ENCODE data around the gene TLK1. TPM values are rescaled to one million over a fixed set of nuclear protein-coding genes. Genes with fewer than 3 reads are reported as not detected.

Gene TLK1
- total and polyA plus RNA-seq, 2 experiments from 2014 or later: 41.2 to 45.0 TPM

DNA sequence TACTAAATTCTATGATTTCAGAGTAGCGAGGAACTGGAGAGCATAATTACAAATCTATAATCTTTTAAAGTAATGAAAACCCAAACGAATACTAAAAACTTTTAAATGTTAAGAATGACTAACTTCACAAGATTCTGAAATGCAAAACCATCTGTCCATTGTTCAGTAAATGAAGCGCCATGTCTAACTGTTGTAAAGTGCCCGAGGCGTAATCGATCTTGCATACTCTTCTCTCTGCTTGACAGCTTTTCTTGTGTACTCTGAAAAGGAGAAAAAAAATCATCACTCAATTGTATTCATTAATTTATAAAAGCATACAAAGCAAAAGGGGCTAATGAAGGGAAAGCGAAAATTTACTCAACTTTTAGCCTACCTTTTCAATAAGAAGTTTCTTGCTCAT, 111.0 kb downstream of the TLK1 start:
- Histone ChIP-seq H3K27me3 (ENCODE audit: insufficient read depth) (no peaks in the 10 kb centered on the region), H3K27ac (ENCODE audit: low read depth) (no peak overlapping the region), H3K4me2 (no peak overlapping the region), H3K36me3 (ENCODE audit: insufficient read depth) (peaks cover 4% of the 10 kb centered on the region; the same call in 1 of the 2 replicates), H3K79me2 (replicated peaks; ENCODE audit: insufficient read depth) (no peaks in the 10 kb centered on the region), H3K9me2 (ENCODE audit: insufficient read depth) (no peaks in the 10 kb centered on the region), H3K4me3 (no peak overlapping the region), H3K4me1 (ENCODE audit: insufficient read depth) (peaks cover 22% of the 10 kb centered on the region), H4K20me1 (replicated peaks; ENCODE audit: insufficient read depth) (no peaks in the 10 kb centered on the region), H3F3A (replicated peaks; ENCODE audit: low read depth) (no peaks in the 10 kb centered on the region), H2AFZ (no peak overlapping the region)
- ATAC-seq: no peak
- no peak overlapping the region for H3K4me3 Mint-ChIP-seq
- no peak for DNase-seq (ENCODE audit: low spot score)
- no peak overlapping the region for H3K27ac Mint-ChIP-seq
- H3K9me3 Mint-ChIP-seq: no peaks in the 10 kb centered on the region
- H3K4me1 Mint-ChIP-seq: peaks cover 11% of the 10 kb centered on the region
- H3K27me3 Mint-ChIP-seq (ENCODE audit: insufficient read depth, low read depth, poor library complexity): peaks cover 2% of the 10 kb centered on the region
- TF ChIP-seq NANOG (IDR thresholded peaks at IDR 0.05; ENCODE audit: borderline replicate concordance) (no peak), ZNF331 (CRISPR knock-in tag; IDR thresholded peaks at IDR 0.05; ENCODE audit: low read depth) (no peak), CREB1 (CRISPR knock-in tag; IDR thresholded peaks at IDR 0.05; ENCODE audit: low read depth) (no peak), EZH2phosphoT487 (IDR thresholded peaks at IDR 0.05; ENCODE audit: unreplicated experiment) (no peak), POLR2AphosphoS5 (IDR thresholded peaks at IDR 0.05; ENCODE audit: low read depth) (no peak), ZNF114 (CRISPR knock-in tag; IDR thresholded peaks at IDR 0.05) (no peak), JUNB (IDR thresholded peaks at IDR 0.05; ENCODE audit: unreplicated experiment) (no peak), EZH2 (IDR thresholded peaks at IDR 0.05; ENCODE audit: low read depth, unreplicated experiment) (no peak), STAT1 (IDR thresholded peaks at IDR 0.05; ENCODE audit: unreplicated experiment) (no peak)
- TF ChIP-seq, protein P1, sequence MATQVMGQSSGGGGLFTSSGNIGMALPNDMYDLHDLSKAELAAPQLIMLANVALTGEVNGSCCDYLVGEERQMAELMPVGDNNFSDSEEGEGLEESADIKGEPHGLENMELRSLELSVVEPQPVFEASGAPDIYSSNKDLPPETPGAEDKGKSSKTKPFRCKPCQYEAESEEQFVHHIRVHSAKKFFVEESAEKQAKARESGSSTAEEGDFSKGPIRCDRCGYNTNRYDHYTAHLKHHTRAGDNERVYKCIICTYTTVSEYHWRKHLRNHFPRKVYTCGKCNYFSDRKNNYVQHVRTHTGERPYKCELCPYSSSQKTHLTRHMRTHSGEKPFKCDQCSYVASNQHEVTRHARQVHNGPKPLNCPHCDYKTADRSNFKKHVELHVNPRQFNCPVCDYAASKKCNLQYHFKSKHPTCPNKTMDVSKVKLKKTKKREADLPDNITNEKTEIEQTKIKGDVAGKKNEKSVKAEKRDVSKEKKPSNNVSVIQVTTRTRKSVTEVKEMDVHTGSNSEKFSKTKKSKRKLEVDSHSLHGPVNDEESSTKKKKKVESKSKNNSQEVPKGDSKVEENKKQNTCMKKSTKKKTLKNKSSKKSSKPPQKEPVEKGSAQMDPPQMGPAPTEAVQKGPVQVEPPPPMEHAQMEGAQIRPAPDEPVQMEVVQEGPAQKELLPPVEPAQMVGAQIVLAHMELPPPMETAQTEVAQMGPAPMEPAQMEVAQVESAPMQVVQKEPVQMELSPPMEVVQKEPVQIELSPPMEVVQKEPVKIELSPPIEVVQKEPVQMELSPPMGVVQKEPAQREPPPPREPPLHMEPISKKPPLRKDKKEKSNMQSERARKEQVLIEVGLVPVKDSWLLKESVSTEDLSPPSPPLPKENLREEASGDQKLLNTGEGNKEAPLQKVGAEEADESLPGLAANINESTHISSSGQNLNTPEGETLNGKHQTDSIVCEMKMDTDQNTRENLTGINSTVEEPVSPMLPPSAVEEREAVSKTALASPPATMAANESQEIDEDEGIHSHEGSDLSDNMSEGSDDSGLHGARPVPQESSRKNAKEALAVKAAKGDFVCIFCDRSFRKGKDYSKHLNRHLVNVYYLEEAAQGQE (IDR thresholded peaks at IDR 0.05; ENCODE audit: unreplicated experiment): no peak
- TF ChIP-seq, protein P2, sequence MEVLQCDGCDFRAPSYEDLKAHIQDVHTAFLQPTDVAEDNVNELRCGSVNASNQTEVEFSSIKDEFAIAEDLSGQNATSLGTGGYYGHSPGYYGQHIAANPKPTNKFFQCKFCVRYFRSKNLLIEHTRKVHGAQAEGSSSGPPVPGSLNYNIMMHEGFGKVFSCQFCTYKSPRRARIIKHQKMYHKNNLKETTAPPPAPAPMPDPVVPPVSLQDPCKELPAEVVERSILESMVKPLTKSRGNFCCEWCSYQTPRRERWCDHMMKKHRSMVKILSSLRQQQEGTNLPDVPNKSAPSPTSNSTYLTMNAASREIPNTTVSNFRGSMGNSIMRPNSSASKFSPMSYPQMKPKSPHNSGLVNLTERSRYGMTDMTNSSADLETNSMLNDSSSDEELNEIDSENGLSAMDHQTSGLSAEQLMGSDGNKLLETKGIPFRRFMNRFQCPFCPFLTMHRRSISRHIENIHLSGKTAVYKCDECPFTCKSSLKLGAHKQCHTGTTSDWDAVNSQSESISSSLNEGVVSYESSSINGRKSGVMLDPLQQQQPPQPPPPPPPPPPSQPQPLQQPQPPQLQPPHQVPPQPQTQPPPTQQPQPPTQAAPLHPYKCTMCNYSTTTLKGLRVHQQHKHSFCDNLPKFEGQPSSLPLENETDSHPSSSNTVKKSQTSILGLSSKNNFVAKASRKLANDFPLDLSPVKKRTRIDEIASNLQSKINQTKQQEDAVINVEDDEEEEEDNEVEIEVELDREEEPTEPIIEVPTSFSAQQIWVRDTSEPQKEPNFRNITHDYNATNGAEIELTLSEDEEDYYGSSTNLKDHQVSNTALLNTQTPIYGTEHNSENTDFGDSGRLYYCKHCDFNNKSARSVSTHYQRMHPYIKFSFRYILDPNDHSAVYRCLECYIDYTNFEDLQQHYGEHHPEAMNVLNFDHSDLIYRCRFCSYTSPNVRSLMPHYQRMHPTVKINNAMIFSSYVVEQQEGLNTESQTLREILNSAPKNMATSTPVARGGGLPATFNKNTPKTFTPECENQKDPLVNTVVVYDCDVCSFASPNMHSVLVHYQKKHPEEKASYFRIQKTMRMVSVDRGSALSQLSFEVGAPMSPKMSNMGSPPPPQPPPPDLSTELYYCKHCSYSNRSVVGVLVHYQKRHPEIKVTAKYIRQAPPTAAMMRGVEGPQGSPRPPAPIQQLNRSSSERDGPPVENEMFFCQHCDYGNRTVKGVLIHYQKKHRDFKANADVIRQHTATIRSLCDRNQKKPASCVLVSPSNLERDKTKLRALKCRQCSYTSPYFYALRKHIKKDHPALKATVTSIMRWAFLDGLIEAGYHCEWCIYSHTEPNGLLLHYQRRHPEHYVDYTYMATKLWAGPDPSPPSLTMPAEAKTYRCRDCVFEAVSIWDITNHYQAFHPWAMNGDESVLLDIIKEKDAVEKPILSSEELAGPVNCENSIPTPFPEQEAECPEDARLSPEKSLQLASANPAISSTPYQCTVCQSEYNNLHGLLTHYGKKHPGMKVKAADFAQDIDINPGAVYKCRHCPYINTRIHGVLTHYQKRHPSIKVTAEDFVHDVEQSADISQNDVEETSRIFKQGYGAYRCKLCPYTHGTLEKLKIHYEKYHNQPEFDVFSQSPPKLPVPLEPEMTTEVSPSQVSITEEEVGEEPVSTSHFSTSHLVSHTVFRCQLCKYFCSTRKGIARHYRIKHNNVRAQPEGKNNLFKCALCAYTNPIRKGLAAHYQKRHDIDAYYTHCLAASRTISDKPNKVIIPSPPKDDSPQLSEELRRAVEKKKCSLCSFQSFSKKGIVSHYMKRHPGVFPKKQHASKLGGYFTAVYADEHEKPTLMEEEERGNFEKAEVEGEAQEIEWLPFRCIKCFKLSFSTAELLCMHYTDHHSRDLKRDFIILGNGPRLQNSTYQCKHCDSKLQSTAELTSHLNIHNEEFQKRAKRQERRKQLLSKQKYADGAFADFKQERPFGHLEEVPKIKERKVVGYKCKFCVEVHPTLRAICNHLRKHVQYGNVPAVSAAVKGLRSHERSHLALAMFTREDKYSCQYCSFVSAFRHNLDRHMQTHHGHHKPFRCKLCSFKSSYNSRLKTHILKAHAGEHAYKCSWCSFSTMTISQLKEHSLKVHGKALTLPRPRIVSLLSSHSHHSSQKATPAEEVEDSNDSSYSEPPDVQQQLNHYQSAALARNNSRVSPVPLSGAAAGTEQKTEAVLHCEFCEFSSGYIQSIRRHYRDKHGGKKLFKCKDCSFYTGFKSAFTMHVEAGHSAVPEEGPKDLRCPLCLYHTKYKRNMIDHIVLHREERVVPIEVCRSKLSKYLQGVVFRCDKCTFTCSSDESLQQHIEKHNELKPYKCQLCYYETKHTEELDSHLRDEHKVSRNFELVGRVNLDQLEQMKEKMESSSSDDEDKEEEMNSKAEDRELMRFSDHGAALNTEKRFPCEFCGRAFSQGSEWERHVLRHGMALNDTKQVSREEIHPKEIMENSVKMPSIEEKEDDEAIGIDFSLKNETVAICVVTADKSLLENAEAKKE (CRISPR knock-in tag; IDR thresholded peaks at IDR 0.05): no peak
- TF ChIP-seq, protein P3, sequence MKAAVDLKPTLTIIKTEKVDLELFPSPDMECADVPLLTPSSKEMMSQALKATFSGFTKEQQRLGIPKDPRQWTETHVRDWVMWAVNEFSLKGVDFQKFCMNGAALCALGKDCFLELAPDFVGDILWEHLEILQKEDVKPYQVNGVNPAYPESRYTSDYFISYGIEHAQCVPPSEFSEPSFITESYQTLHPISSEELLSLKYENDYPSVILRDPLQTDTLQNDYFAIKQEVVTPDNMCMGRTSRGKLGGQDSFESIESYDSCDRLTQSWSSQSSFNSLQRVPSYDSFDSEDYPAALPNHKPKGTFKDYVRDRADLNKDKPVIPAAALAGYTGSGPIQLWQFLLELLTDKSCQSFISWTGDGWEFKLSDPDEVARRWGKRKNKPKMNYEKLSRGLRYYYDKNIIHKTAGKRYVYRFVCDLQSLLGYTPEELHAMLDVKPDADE (IDR thresholded peaks at IDR 0.05): no peak
- TF ChIP-seq, protein P4, sequence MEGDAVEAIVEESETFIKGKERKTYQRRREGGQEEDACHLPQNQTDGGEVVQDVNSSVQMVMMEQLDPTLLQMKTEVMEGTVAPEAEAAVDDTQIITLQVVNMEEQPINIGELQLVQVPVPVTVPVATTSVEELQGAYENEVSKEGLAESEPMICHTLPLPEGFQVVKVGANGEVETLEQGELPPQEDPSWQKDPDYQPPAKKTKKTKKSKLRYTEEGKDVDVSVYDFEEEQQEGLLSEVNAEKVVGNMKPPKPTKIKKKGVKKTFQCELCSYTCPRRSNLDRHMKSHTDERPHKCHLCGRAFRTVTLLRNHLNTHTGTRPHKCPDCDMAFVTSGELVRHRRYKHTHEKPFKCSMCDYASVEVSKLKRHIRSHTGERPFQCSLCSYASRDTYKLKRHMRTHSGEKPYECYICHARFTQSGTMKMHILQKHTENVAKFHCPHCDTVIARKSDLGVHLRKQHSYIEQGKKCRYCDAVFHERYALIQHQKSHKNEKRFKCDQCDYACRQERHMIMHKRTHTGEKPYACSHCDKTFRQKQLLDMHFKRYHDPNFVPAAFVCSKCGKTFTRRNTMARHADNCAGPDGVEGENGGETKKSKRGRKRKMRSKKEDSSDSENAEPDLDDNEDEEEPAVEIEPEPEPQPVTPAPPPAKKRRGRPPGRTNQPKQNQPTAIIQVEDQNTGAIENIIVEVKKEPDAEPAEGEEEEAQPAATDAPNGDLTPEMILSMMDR (conservative IDR thresholded peaks at IDR 0.05; ENCODE audit: low read depth in 2 of 2): no peak
- H3K36me3 Mint-ChIP-seq (ENCODE audit: low read depth): peaks cover 61% of the 10 kb centered on the region
